Ectodermal cell (in vitro differentiated cells): ENCODE measurements around the gene TOP3A.

Experiments
- H3K27ac ChIP-seq: 2 replicates; pipeline ENCODE4 v1.7.0; 2013; ENCODE audit warnings: mild to moderate bottlenecking, low read depth, low read length; ENCODE audit not compliant: insufficient read depth, poor library complexity, severe bottlenecking
- H3K27me3 ChIP-seq: 2 replicates; pipeline ENCODE4 v1.7.0; 2013; ENCODE audit warnings: mild to moderate bottlenecking, low read length; ENCODE audit not compliant: insufficient read depth, control insufficient read depth, poor library complexity, severe bottlenecking
- H3K36me3 ChIP-seq: one replicate; pipeline ENCODE4 v1.7.0; 2013; ENCODE audit warnings: low read length; ENCODE audit not compliant: control insufficient read depth, insufficient read depth
- H3K4me1 ChIP-seq: one replicate; pipeline ENCODE4 v1.7.0; 2013; ENCODE audit warnings: low read length; ENCODE audit not compliant: control insufficient read depth, insufficient read depth
- H3K4me3 ChIP-seq: 2 replicates; pipeline ENCODE4 v1.7.0; 2013; ENCODE audit warnings: low read depth, low read length, control low read depth; ENCODE audit not compliant: insufficient read depth
- H3K9me3 ChIP-seq: 2 replicates; pipeline ENCODE4 v1.7.0; 2013; ENCODE audit warnings: mild to moderate bottlenecking, low read length, moderate library complexity; ENCODE audit not compliant: control insufficient read depth
- WGBS, 2 experiments: methylation state at CpG; one replicate each; pipeline ENCODE4 v1.1.7; 2013; ENCODE audit warnings: missing lambda C conversion rate in 2 of 2; 5-methylcytosine and 5-hydroxymethylcytosine counted together

The TOP3A gene

GRCh38 chr17:18323507-18324139, 8.8 kb upstream of the TOP3A start:
- Histone ChIP-seq H3K27me3 (no peaks in the 10 kb centered on the region), H3K4me3 (no peak overlapping the region), H3K36me3 (peaks cover 14% of the 10 kb centered on the region), H3K4me1 (no peaks in the 10 kb centered on the region), H3K9me3 (no peaks in the 10 kb centered on the region), H3K27ac (no peak overlapping the region)
- 93 to 94% methylated on average over 16 of the region's 16 CpGs for WGBS, 2 experiments

- H3K4me1 ChIP-seq, result no peaks in the 10 kb centered on the region
- WGBS, 2 experiments, result 83 to 89% methylated on average over 3 of the region's 3 CpGs
- no peaks in the 10 kb centered on the region for H3K27me3 ChIP-seq
- H3K9me3 ChIP-seq, result no peaks in the 10 kb centered on the region
- H3K36me3 ChIP-seq, result peaks cover 14% of the 10 kb centered on the region
- H3K27ac ChIP-seq, result no peak overlapping the region
- H3K4me3 ChIP-seq, result no peak overlapping the region
These were observed 8.2 kb upstream of the TOP3A start for GRCh38 chr17:18323007-18323406.

- Histone ChIP-seq H3K36me3 (peaks cover 14% of the 10 kb centered on the region), H3K4me1 (no peaks in the 10 kb centered on the region), H3K27ac (no peak overlapping the region), H3K9me3 (no peaks in the 10 kb centered on the region), H3K27me3 (no peaks in the 10 kb centered on the region), H3K4me3 (no peak overlapping the region)
- WGBS, 2 experiments, result 94 to 95% methylated on average over 12 of the region's 12 CpGs
These were observed 7.7 kb upstream of the TOP3A start for GRCh38 chr17:18322522-18322921.

- 89% methylated on average over 5 of the region's 5 CpGs for WGBS, 2 experiments
- Histone ChIP-seq H3K36me3 (peaks cover 14% of the 10 kb centered on the region), H3K4me3 (no peak overlapping the region), H3K27ac (no peak overlapping the region), H3K27me3 (no peaks in the 10 kb centered on the region), H3K4me1 (no peaks in the 10 kb centered on the region), H3K9me3 (no peaks in the 10 kb centered on the region)
These were observed 6.5 kb upstream of the TOP3A start for GRCh38 chr17:18321309-18321708.

GRCh38 chr17:18320301-18320700, 5.5 kb upstream of the TOP3A start:
- no peaks in the 10 kb centered on the region for H3K27me3 ChIP-seq
- 94% methylated on average over 7 of the region's 7 CpGs for WGBS, 2 experiments
- H3K4me3 ChIP-seq, result no peak overlapping the region
- H3K4me1 ChIP-seq, result peaks cover 8% of the 10 kb centered on the region
- no peaks in the 10 kb centered on the region for H3K9me3 ChIP-seq
- peaks cover 14% of the 10 kb centered on the region for H3K36me3 ChIP-seq
- no peak overlapping the region for H3K27ac ChIP-seq

- Histone ChIP-seq H3K36me3 (peaks cover 14% of the 10 kb centered on the region), H3K27me3 (no peaks in the 10 kb centered on the region), H3K4me3 (no peak overlapping the region), H3K27ac (no peak overlapping the region), H3K4me1 (peaks cover 8% of the 10 kb centered on the region), H3K9me3 (no peaks in the 10 kb centered on the region)
- WGBS, 2 experiments, result 73 to 77% methylated on average over 13 of the region's 13 CpGs
These were observed 4.9 kb upstream of the TOP3A start for GRCh38 chr17:18319604-18320256.

- Histone ChIP-seq H3K27me3 (no peaks in the 10 kb centered on the region), H3K4me3 (no peak overlapping the region), H3K27ac (no peak overlapping the region), H3K36me3 (peaks cover 14% of the 10 kb centered on the region), H3K9me3 (no peaks in the 10 kb centered on the region), H3K4me1 (peaks cover 8% of the 10 kb centered on the region)
- 91% methylated on average over 18 of the region's 18 CpGs for WGBS, 2 experiments
These were observed 4.1 kb upstream of the TOP3A start for GRCh38 chr17:18318771-18319450.

GRCh38 chr17:18318117-18318516, 3.3 kb upstream of the TOP3A start:
- Histone ChIP-seq H3K4me1 (peaks cover 15% of the 10 kb centered on the region), H3K27ac (no peak overlapping the region), H3K9me3 (no peaks in the 10 kb centered on the region), H3K36me3 (peaks cover 8% of the 10 kb centered on the region), H3K4me3 (no peak overlapping the region), H3K27me3 (no peaks in the 10 kb centered on the region)
- WGBS, 2 experiments, result 87 to 89% methylated on average over 7 of the region's 7 CpGs

- H3K27ac ChIP-seq, result no peak overlapping the region
- peaks cover 23% of the 10 kb centered on the region for H3K4me1 ChIP-seq
- no peaks in the 10 kb centered on the region for H3K27me3 ChIP-seq
- 79 to 80% methylated on average over 11 of the region's 11 CpGs for WGBS, 2 experiments
- peak overlapping the region; percentile 95 for H3K4me3 ChIP-seq
- H3K9me3 ChIP-seq, result no peaks in the 10 kb centered on the region
- peaks cover 12% of the 10 kb centered on the region for H3K36me3 ChIP-seq
These were observed 1.2 kb upstream of the TOP3A start for GRCh38 chr17:18315961-18316360.

GRCh38 chr17:18315562-18315922, 748 bp upstream of the TOP3A start:
- Histone ChIP-seq H3K36me3 (peaks cover 12% of the 10 kb centered on the region), H3K4me1 (peaks cover 23% of the 10 kb centered on the region), H3K27ac (peak overlapping the region; percentile 79), H3K27me3 (no peaks in the 10 kb centered on the region), H3K9me3 (no peaks in the 10 kb centered on the region), H3K4me3 (peak overlapping the region; percentile 95)
- 12 to 14% methylated on average over 18 of the region's 18 CpGs for WGBS, 2 experiments
